GM04504 (cell line): ENCODE results near the gene PYY.
"Not testable (repeated sequence)": the region's sequence is repeated elsewhere in the genome, so short reads cannot be mapped to it uniquely, and the experiment has no call there.

Experiments
- DNase-seq: peaks from one replicate; pipeline ENCODE4 v3.0.0-alpha.2; 2012; ENCODE audit warnings: low read depth

The PYY gene

GRCh38 chr17:43945074-43945829 lies 8.5 kb downstream of the PYY start:
- DNase-seq = no peak

DNA sequence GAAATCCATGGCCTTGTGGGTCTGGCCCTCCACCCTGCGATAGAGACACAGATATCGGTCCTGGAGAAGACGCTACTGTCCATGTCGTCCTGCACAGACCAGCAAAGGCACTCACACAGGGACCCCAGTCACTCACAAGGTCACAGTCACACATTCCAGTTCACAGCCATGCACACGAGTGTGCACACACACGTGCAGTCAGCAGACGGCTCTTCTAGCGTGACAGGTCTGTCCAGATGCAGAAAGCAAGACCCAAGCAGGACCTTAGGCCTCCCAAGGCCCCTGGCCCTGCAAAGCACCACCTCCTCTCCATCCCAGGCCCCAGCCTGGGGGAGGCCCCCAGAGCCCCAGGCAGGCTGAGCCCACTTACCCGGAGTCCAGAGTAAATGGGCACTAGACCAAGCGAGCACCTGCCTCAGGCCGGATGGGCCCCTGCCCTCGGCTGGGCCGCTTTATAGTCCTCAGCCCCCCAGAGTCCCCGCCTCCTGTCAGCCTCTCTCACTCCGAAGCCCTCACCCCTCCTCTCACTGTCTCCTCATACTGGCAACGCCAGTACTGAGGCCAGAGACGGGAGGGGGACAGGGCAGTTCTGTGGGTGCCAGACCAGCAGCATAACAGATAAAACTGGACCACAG lies 11.6 kb downstream of the PYY start, which contains the start of gene PPY:
Gene PPY (minus strand): TSS at position 426 of the 635 bp plus-strand sequence. CDS start 822 bp downstream, outside the sequence.
- no peak for DNase-seq

GRCh38 chr17:43940630-43941029 lies 13.1 kb downstream of the PYY start:
- no peak for DNase-seq

DNA sequence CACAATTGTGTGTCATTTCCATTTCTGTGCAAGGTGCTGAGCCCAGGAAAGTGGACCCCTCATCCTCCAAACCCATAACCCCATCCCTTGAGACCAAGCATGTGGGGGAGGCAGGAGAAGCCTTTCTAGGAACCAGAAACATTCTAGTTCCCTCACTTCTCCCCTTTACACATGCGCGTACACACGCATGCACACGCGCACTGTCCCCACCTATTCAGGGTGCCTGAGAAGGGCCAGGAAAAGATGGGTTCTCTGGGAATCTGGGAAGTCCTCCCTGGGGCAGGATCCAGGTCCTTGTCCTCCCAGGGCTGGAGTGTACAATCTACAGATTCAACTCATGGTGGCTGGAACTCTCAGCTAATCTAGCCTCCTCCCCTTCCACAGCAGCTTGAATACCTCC lies 13.9 kb downstream of the PYY start:
- no peak for DNase-seq

- DNase-seq = not testable (repeated sequence)
Measured at GRCh38 chr17:43939452-43939851, 14.3 kb downstream of the PYY start.

DNA sequence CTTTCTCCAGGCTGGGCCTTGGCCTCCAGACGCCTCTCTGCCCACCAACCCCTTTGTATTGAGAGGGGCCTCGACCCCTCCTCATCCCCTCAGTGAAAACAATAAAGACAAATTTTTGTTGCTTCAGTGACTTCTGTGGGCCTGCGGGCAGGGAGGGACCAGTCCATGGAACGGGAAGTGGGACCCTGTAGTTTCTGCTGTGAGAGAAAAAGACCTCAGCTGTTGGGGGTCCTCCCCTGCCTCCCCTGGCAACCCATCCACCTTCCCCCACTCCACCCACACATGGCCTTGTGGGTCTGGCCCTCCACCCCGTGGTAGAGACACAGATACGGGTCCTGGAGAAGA lies 14.9 kb downstream of the PYY start:
- no peak for DNase-seq

GRCh38 chr17:43936434-43936833 lies 17.3 kb downstream of the PYY start:
- no peak for DNase-seq

DNA sequence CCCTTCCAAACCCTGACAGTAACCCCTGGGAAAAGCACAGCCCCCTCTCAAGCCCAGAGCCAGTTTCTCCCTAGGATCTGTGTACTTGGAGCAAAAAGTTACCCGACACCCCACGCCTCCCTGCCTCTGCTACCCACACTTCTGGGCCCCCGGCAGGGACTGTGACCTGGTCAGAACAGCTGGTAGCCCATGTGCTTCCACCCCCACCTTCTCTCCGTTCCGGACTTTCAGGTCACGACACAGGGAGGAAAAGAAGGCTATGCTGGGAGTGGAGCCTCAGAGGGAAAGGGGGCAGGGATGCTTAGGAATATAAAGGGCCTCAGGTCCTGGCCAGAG lies 17.8 kb downstream of the PYY start:
- no peak for DNase-seq

DNA sequence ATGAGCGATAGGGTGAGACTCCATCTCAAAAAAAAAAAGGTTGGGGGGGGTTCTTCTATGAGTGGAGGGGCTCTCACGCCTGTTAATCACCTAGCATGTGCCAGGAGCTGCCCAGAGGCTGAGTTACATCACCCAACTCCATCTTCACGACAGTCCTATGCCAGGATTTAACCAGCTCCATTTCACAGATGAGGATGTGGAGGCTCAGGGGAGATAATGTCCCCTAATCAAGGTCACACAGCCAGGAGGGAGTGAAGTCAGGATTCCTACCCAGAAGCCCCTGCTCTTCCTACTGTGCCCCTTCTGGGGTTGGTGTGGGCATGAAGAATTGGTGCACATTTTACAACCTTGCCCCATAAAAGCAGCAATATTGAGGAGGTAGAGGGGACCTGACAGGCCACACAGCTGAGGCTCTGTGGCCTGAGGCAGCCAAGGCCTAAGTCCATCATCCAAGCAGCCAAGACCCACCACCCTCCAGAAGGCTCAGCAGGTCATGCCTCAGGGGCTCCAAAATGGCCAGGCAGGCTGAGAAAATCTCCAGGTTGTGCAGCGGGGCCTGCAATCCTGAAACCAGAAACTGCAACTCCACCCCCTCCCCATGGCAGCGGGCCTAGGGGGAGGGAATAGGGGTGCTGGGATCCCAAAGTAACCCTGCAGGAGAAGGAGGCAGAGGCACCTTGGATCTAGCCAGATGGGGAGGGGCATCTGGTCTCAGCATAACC lies 18.4 kb downstream of the PYY start:
- DNase-seq = no peak

DNA sequence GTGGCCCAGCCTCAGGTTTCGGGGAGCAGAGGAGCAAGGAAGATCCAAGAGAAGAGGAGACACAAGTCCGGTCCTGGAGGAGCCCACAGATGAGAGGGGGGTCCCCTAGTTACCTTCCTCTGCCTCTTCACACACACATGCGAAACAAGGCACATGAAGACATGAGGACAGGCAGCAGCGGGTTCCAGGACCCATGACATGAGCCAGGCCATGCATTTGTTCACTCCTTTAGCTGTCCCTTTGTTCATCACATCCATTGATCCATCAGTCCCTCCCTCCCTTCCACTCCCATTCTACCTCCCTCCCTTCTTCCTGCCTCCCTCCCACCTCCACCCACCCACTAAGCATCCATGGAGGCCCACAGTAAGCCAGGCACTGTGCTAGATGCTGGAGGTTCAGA lies 20.8 kb downstream of the PYY start:
- no peak for DNase-seq

GRCh38 chr17:43932357-43932756 lies 21.4 kb downstream of the PYY start:
- DNase-seq = no peak

DNA sequence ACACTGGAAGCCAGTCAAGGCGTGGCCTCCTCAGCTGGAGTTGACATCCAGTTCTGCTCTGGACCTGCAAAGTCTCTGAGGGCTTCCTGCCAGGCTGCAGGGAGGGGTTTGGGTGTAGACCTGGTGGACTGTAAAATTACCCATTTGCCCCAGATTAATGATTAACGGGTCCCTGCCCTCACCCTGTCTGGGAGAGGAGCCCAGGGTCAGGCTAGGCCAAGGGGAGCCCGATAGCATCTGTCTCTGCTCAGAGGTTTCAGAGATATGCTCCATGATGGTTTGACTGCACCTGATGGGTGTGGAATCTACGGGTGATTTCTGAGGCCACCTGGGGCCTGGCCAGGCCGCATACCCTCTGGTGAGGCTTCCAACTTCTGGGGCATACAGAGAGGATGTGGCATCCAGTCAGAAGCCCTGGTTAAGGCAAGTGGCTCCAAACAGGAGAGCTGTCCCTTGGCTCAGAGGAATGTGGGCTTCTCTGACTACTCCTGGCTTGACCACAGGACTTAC lies 22.6 kb downstream of the PYY start:
- no peak for DNase-seq

- no peak for DNase-seq
Measured at GRCh38 chr17:43928609-43929008, 25.1 kb downstream of the PYY start.

- DNase-seq = not testable (repeated sequence)
Measured at GRCh38 chr17:43927929-43928328, 25.8 kb downstream of the PYY start.

DNA sequence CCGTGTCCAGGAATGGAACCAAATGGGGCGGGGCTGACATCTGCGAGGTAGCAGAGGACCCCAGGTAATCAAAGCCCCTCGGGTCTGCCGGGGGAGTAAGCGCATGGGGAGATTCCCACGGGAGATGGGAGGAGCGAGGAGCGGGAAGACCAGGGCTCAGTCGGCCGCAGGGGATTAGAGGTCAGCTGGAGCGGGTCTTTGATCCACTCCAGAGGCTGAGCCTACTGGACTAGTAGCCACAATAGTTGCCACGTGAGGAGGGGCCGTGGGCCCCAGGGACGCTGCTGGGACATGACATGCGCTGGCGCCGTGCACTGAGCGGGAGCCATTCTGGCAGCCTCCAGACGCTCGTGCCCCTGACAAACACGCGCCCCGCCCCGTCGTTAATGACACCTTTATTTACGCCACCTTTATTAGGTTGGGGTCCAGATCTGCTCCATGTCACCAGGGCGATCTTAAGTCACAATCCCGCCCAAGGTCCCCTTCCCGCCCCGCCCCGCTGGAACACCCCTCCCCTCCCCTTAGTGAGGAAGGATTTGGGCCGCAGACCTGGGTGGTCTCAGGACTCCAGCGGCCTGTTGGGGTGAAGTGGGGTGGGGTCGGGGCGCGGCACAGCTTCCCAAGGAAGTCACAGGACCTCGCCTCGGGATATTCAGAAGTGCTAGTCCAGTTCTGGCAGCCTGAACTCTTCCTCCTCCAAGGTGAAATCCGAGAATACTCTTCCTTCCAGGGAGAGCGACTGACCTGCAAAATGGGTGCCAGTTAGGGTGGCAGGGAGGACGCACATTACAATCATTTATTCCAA lies 26.5 kb downstream of the PYY start:
- no peak for DNase-seq

DNA sequence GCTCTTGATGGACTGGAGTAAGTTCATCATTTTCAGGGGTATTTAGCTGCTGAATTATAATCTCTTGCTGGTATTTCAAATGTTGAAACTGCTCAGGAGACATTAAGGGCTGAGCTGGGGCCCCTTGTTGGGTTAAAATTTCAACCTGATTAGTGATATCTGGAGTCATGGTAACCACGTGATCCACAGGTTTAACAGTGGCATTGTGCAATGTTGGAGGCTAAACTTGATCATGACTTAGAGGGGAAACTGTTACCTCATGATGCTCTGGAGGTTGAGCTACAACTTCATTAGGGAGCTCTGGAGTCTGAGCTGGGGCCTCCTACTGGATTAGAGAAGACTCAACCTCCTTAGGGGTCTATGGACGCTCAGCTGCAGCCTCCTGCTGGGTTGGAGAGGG lies 29.2 kb downstream of the PYY start:
- DNase-seq = no peak

GRCh38 chr17:43920500-43921095 lies 33.1 kb downstream of the PYY start:
- DNase-seq = no peak

DNA sequence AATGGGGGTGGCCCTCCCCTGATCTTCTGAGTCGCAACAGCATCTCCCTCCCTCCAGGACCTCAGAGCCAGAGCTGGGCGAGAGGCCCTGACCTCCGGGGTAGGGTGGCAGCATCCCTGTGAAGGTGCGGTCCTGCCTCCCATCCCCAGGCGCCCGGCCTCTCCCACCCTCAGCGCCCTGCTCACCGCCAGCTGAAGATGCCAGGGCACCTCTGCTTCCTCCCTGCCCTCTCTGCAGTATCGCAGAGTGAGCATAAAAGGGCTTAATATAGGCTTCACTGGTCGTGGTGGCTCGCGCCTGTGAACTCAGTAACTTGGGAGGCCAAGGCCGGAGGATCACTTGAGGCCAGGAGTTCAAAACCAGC lies 35.7 kb downstream of the PYY start:
- no peak for DNase-seq

DNA sequence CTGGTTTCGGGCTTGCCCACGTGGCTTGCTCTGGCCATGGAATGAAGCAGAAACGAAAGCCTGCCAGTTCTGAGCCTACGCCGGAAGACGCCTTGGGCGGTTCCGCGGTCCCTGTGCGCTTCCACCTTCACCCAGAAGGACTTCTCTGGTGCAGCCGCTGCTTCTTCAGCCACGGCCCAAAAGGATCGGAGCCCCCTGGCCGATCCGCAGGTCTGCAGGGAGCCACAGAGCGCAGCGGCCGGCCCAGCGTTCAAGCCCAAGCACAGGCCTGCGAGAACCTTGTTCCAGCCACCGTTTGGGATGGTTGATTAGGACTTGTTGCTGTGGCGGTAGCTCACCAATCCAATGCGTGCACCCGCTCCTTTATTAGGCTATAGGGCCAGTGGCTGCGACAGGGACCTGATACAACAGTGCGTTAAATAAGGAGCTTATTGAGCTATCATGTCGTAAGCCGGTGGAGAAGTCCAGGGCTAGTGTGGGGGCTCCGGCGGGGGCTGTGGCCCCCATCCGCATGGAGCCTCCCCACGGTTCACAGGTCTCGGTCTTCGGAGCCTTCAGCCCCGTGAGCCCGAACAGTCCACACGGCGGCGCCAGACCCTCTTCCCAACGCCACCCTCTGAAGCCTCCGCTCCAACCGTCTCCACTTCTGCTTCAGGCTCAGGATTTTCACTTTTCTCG lies 36.3 kb downstream of the PYY start:
- no peak for DNase-seq

GRCh38 chr17:43917016-43917347 lies 36.8 kb downstream of the PYY start:
- no peak for DNase-seq

- no peak for DNase-seq
Measured at GRCh38 chr17:43916385-43916784, 37.4 kb downstream of the PYY start.

DNA sequence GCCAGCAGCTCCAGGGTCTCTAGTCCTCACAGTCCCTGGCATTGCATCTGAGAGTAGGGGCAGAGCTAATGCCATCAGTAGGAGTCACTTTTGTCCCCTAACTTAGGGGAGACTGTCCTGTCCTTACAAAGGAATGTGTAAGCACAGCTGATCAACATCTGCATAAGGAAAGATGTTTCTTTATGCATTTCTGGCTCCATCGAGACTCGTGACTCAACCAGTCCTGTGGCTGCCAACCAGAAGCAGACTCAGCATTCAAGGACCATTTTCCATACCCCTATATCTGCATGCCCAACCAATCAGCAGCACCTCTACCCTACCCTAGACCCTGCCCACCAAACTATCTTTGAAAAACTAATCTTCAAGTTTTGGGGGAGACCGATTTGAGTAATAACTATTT lies 38.2 kb downstream of the PYY start:
- DNase-seq = no peak
